Spinal cord (tissue), 10 donors: ENCODE data around the gene SPECC1. TPM values are rescaled to one million over a fixed set of nuclear protein-coding genes. Genes with fewer than 3 reads are reported as not detected.
"Not testable (repeated sequence)": the region's sequence is repeated elsewhere in the genome, so short reads cannot be mapped to it uniquely, and the experiment has no call there.

Experiments used
- DNase-seq, 6 donors: peaks; one replicate each; pipeline versions ENCODE4 v3.0.0 to v3.0.0-alpha.2; 2013 to 2015; ENCODE audit warnings: low spot score in 6 of 6, low read depth in 4 of 6
- H3K27ac ChIP-seq: one replicate; pipeline ENCODE4 v1.5.1; 2013; ENCODE audit warnings: low read depth, low read length, control low read depth
- H3K27me3 ChIP-seq: one replicate; pipeline ENCODE4 v1.6.1; 2013; ENCODE audit warnings: low read length; ENCODE audit not compliant: control insufficient read depth, insufficient read depth
- H3K36me3 ChIP-seq: one replicate; pipeline ENCODE4 v1.6.1; 2013; ENCODE audit warnings: low read length; ENCODE audit not compliant: control insufficient read depth, insufficient read depth
- H3K4me1 ChIP-seq: one replicate; pipeline ENCODE4 v1.6.1; 2013; ENCODE audit warnings: low read length; ENCODE audit not compliant: control insufficient read depth, insufficient read depth
- H3K4me3 ChIP-seq: one replicate; pipeline ENCODE4 v1.5.1; 2013; ENCODE audit warnings: low read depth, low read length, control low read depth
- H3K9me3 ChIP-seq: one replicate; pipeline ENCODE4 v1.6.1; 2013; ENCODE audit warnings: low read length; ENCODE audit not compliant: control insufficient read depth, insufficient read depth
- WGBS: methylation state at CpG from one replicate; pipeline ENCODE4 v1.1.5; 2013; ENCODE audit warnings: missing lambda C conversion rate; ENCODE audit not compliant: insufficient coverage; 5-methylcytosine and 5-hydroxymethylcytosine counted together
- polyA plus RNA-seq, 2 donors: library from polyadenylated mRNA; unstranded; fragments of 120-200 nt; gene quantifications; one replicate each; pipeline ENCODE4 v1.2.1, GENCODE V29; 2013; ENCODE audit not compliant: insufficient read length in 2 of 2
- total RNA-seq, 2 donors: library from RNA; depleted of rRNA in 1 of 2; stranded (reverse); fragments of 120-200 nt in 1 of 2; fragments of >200 nt in 1 of 2; gene quantifications; one replicate each; pipeline versions ENCODE4 v1.2.3 to v1.2.4, GENCODE V29; 2013 to 2014
- donor health status: healthy.

The SPECC1 gene
- total and polyA plus RNA-seq, 4 donors, result 45.6 to 52.1 (median 49.9) TPM

DNA sequence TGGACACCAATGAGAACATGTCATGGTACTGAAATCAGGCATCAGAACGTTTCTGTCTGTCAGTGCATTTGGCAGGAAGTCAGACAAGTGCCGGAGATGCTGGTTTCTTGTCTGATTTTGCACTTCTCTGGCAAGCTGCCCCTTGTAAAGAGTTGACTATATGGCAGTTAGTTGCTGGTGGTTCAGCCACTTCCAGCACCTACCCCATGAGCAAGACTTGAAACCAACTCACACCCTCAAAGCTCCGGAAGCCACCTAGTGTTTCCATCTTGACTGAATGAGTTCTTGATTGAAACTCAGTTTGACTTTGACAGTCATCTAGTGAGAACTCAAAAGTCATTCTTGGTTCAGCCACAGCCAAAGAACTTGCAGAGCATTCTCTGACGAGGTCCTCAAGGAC is 225.1 kb downstream of the SPECC1 start:
- Histone ChIP-seq H3K4me1 (peaks cover 3% of the 10 kb centered on the region), H3K36me3 (peaks cover 23% of the 10 kb centered on the region), H3K27ac (no peak overlapping the region), H3K4me3 (no peak overlapping the region), H3K27me3 (no peaks in the 10 kb centered on the region), H3K9me3 (no peaks in the 10 kb centered on the region)
- no peak for DNase-seq
- WGBS, result 86% methylated on average over 4 of the region's 4 CpGs

DNA sequence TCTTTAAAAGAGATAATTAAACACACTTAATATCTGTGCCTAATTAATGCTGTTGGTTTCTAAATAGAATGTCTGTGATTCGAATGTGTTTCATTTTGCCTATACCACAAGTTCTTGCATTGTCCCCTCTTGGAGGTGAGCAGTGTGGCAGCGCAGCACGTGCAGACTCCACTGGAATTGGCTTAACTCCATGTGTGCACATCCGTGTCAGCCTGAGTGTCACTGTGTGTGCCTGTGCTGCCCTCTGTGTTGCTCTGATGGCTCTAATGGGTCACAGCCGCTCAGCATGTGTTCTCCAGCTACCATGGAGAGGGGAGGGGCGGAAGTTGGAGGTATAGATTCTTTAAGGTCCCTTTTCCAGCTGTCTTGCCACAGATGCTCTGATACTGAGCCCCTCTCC is 226.6 kb downstream of the SPECC1 start:
- H3K36me3 ChIP-seq, result peaks cover 19% of the 10 kb centered on the region
- no peak overlapping the region for H3K27ac ChIP-seq
- WGBS, result 30% methylated on average over 3 of the region's 6 CpGs
- DNase-seq, result peak in 1 of 6 donors; percentile 71
- no peak overlapping the region for H3K4me3 ChIP-seq
- no peaks in the 10 kb centered on the region for H3K9me3 ChIP-seq
- no peaks in the 10 kb centered on the region for H3K27me3 ChIP-seq
- H3K4me1 ChIP-seq, result peaks cover 3% of the 10 kb centered on the region

DNA sequence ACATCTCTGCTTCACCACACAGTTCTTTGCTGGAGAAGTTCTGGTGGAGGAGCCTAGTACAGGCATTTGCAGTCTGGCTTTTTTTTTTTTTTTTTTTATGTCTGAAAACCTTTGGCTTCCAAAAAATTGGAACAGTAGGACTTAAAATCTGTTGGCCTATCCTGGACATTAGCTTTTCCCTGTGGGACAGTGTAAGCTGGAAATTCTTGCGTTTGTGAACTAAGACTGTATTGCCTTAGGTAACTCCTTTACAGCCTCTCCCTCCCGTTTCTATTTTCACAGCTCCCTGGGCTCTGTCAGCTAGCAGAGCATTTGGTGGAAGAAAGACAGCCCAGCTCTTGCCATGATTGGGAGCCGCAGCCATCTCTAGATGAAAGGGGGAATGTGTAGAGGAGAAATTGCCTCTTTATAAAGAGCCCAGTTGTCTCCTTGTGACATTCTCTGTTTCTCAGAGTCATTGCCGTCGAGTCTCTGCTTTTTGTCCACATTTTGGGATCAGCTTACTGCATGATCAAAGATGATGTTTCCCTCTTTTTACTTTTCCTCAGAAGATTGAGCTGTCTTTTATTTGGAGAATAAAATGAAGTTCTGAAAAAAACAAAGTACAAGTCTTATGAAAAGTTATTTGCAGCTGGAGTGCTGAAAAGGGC is 227.5 kb downstream of the SPECC1 start:
- WGBS, result 0% methylated on average over 1 of the region's 5 CpGs
- no peaks in the 10 kb centered on the region for H3K27me3 ChIP-seq
- DNase-seq, result peak in 2 of 6 donors; percentile 27 to 62
- no peak overlapping the region for H3K4me3 ChIP-seq
- H3K27ac ChIP-seq, result no peak overlapping the region
- H3K9me3 ChIP-seq, result no peaks in the 10 kb centered on the region
- peaks cover 3% of the 10 kb centered on the region for H3K4me1 ChIP-seq
- peaks cover 19% of the 10 kb centered on the region for H3K36me3 ChIP-seq

DNA sequence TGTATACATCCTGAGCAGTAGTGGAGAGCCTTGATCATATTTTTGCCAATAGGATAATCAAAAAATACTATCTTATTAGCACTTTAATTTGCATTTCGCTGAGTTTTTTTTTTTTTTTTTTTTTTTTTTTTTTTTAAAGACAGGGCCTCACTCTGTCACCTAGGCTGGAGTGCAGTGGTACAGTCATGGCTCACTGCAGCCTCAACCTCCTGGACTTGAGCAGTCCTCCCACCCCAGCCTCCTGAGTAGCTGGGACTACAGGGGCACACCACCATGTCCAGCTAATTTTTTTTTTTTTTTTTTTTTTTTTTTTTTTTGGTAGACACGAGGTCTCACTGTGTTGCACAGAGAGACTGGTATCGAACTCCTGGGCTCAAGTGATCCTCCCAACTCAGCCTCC is 230.6 kb downstream of the SPECC1 start:
- not testable (repeated sequence) for H3K4me1 ChIP-seq, H3K4me3 ChIP-seq, DNase-seq, H3K27me3 ChIP-seq, H3K36me3 ChIP-seq, H3K9me3 ChIP-seq, H3K27ac ChIP-seq
- 100% methylated on average over 2 of the region's 3 CpGs for WGBS

DNA sequence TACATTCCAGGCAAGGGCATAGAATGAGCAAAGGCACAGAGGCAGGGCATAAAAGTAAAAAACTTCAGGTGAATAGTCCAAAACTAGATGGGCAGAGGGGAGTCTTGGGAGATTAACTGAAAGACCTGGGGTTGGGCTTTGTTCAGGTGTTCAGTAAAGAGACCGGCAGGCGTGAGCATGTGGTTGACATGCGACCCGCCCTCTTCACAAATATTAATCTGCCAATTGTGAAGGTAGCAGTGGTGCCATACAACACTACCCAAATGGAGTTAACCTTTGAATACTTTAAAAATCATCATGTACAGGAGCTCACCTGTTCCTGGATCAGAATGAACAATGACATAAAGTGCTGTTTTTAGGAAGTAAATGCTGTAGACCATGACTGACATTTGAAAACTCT is 232.7 kb downstream of the SPECC1 start:
- Histone ChIP-seq H3K4me3 (no peak overlapping the region), H3K27me3 (no peaks in the 10 kb centered on the region), H3K36me3 (peaks cover 11% of the 10 kb centered on the region), H3K4me1 (no peaks in the 10 kb centered on the region), H3K9me3 (no peaks in the 10 kb centered on the region), H3K27ac (no peak overlapping the region)
- no peak for DNase-seq
- no CpG with 5 or more reads among the region's 4 CpGs for WGBS

DNA sequence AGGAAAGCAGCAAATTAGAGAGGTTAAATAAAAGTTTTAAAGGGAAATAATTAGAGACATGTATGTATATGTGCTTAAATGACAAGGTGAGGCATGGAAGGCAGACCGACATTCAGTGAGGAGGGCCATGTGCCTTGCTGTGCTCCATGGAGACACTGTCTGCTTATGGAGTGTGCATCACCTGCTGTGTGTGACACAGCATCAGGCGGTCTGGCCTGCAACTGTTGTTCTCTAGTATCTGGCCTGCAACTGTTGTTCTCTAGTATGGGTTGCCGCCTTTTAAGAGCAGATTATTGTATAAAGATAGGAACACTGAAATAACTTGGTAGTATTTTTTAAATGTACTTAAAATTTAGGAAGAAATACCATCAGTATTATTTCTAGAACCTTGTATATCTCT is 233.1 kb downstream of the SPECC1 start:
- Histone ChIP-seq H3K9me3 (no peaks in the 10 kb centered on the region), H3K36me3 (peaks cover 13% of the 10 kb centered on the region), H3K27ac (no peak overlapping the region), H3K4me3 (no peak overlapping the region), H3K27me3 (no peaks in the 10 kb centered on the region), H3K4me1 (no peaks in the 10 kb centered on the region)
- 86% methylated on average over 2 of the region's 3 CpGs for WGBS
- no peak for DNase-seq

DNA sequence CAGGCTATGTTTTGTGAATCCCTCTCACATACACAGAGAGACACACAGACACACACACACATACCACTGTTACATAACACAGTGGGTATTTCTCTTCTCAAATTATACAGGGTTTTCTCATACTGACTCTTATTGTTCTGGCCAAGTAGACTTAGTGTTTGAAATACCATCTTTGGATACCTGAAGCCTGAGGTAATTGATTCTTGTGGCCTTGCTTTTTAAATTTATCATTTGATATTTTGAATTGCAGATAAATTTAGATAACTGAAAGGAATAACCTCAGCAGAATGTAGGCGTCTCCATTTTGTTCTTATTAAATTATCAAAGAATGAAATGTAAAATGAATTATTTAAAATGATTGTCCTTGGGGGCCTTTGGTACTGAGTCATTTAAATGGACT is 234.4 kb downstream of the SPECC1 start:
- Histone ChIP-seq H3K4me1 (no peaks in the 10 kb centered on the region), H3K9me3 (no peaks in the 10 kb centered on the region), H3K36me3 (peaks cover 15% of the 10 kb centered on the region), H3K4me3 (no peak overlapping the region), H3K27ac (no peak overlapping the region), H3K27me3 (no peaks in the 10 kb centered on the region)
- no CpG with 5 or more reads among the region's 1 CpG for WGBS
- no peak for DNase-seq

DNA sequence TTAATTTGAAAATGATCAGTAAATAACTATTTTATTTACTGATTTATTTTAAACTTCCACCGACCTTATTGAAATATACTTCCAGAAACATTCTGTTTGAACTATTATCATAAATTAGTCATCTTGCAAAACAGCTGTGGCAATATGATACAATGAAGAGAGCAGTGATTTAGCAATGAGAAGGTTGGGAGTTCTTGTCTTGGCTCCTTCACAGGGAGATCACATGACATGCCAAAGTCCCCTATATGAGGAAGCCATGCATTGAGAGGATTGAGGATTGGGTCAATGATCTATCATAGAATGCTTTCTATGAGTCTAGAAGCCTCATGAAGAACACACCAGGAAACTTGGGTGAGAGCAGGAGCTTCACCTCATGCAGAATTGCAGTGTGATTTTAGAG is 235.5 kb downstream of the SPECC1 start:
- Histone ChIP-seq H3K27me3 (no peaks in the 10 kb centered on the region), H3K27ac (no peak overlapping the region), H3K36me3 (peaks cover 19% of the 10 kb centered on the region), H3K4me3 (no peak overlapping the region), H3K9me3 (peaks cover 1% of the 10 kb centered on the region), H3K4me1 (no peaks in the 10 kb centered on the region)
- DNase-seq, result no peak
- no CpG with 5 or more reads among the region's 1 CpG for WGBS

DNA sequence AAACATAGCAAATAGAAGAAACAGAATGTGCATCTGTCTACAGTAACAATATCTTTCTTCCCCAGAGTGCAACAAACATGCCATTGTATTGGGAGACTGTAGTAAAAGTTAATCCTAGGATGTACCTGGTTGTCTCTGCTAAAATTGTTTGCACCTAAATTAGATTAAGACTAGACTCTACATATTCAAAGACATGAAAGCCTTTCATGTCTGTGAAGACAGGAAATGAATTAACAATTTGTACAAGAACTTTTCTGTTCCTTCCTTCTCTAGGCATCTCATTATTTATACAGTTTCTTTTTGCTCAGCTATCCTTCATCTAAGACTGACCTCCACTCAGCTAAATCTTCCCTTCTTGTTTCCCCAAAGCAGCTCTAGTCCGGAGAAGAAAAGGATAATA is 237.5 kb downstream of the SPECC1 start:
- no peak overlapping the region for H3K4me3 ChIP-seq
- H3K27me3 ChIP-seq, result no peaks in the 10 kb centered on the region
- no peak for DNase-seq
- no peaks in the 10 kb centered on the region for H3K4me1 ChIP-seq
- no peak overlapping the region for H3K27ac ChIP-seq
- H3K36me3 ChIP-seq, result peaks cover 19% of the 10 kb centered on the region
- H3K9me3 ChIP-seq, result peaks cover 1% of the 10 kb centered on the region
- WGBS, result no CpG with 5 or more reads among the region's 1 CpG

DNA sequence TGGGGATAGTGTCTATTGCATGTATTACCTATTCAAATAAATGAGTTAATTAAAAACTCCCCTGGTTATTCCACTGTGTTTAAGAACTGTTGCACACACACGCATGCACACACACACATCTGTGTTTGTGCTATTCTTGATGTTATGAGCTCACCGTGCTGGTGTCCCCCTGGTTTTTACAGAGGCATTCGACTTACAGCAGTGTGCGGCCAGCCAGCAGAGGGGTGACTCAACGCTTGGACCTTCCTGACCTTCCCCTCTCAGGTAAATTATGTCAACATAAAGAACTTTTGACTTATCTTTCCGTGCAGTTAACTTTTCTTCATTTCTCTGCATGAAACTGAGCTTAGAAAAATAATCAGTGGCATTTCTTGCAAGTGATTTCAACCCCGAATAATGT is 244.2 kb downstream of the SPECC1 start:
- peaks cover 1% of the 10 kb centered on the region for H3K9me3 ChIP-seq
- no peaks in the 10 kb centered on the region for H3K27me3 ChIP-seq
- no peak for DNase-seq
- no peak overlapping the region for H3K27ac ChIP-seq
- H3K4me3 ChIP-seq, result no peak overlapping the region
- 84% methylated on average over 7 of the region's 7 CpGs for whole genome bisulfite sequencing
- peaks cover 11% of the 10 kb centered on the region for H3K36me3 ChIP-seq
- no peaks in the 10 kb centered on the region for H3K4me1 ChIP-seq
